GM23338 (cell line): ENCODE data around the gene LRRC39.

ENCODE experiments used
- CREB1 ChIP-seq: fragments of 250-450 bp; sonication (Bioruptor Pico); IDR thresholded peaks from 2 replicates; pipeline ENCODE4 v1.5.0; 2020; ENCODE audit warnings: low read depth, mild to moderate bottlenecking, moderate library complexity
- EZH2 ChIP-seq: fragments of 200-600 bp; sonication (generic); IDR thresholded peaks from one replicate; pipeline ENCODE4 v1.8.0; 2017; ENCODE audit warnings: antibody characterized with exemption, mild to moderate bottlenecking, low read depth; ENCODE audit not compliant: unreplicated experiment
- EZH2phosphoT487 ChIP-seq: fragments of 200-600 bp; sonication (generic); IDR thresholded peaks from one replicate; pipeline ENCODE4 v1.8.1; 2018; ENCODE audit warnings: antibody characterized with exemption; ENCODE audit not compliant: unreplicated experiment
- JUNB ChIP-seq: IDR thresholded peaks from one replicate; pipeline ENCODE4 v1.6.1; 2016; ENCODE audit warnings: antibody characterized with exemption; ENCODE audit not compliant: unreplicated experiment
- NANOG ChIP-seq: IDR thresholded peaks from 2 replicates; pipeline ENCODE4 v1.6.1; 2016; ENCODE audit warnings: antibody characterized with exemption, borderline replicate concordance
- POLR2AphosphoS5 ChIP-seq: IDR thresholded peaks from 2 replicates; pipeline ENCODE4 v1.6.1; 2016; ENCODE audit warnings: antibody characterized with exemption, low read depth
- STAT1 ChIP-seq: IDR thresholded peaks from one replicate; pipeline ENCODE4 v1.6.1; 2016; ENCODE audit warnings: antibody characterized with exemption; ENCODE audit not compliant: unreplicated experiment
- ZNF114 ChIP-seq: fragments of 250-450 bp; sonication (Bioruptor Pico); IDR thresholded peaks from 2 replicates; pipeline ENCODE4 v1.5.0; 2020; ENCODE audit warnings: mild to moderate bottlenecking, moderate library complexity
- ZNF331 ChIP-seq: fragments of 250-450 bp; sonication (Bioruptor Pico); IDR thresholded peaks from 2 replicates; pipeline ENCODE4 v1.5.0; 2020; ENCODE audit warnings: low read depth, mild to moderate bottlenecking, moderate library complexity
- TF ChIP-seq, protein P1 (sequence below), 2 experiments: fragments of 200-600 bp in 1 of 2; sonication (generic) in 1 of 2; conservative IDR thresholded peaks; 2 replicates each; pipeline versions ENCODE4 v1.5.1 to v1.6.1; 2016 to 2017; ENCODE audit warnings: antibody characterized with exemption in 2 of 2, low read depth in 2 of 2, mild to moderate bottlenecking in 2 of 2, moderate library complexity in 1 of 2
- TF ChIP-seq, protein P2 (sequence below): fragments of 250-450 bp; sonication (Bioruptor Pico); IDR thresholded peaks from 2 replicates; pipeline ENCODE4 v1.5.0; 2020; ENCODE audit warnings: mild to moderate bottlenecking, moderate library complexity
- TF ChIP-seq, protein P3 (sequence below): IDR thresholded peaks from one replicate; pipeline ENCODE4 v1.6.1; 2018; ENCODE audit warnings: antibody characterized with exemption; ENCODE audit not compliant: unreplicated experiment
- TF ChIP-seq, protein P4 (sequence below): IDR thresholded peaks from 2 replicates; pipeline ENCODE4 v1.6.1; 2016; ENCODE audit warnings: antibody characterized with exemption

DNA sequence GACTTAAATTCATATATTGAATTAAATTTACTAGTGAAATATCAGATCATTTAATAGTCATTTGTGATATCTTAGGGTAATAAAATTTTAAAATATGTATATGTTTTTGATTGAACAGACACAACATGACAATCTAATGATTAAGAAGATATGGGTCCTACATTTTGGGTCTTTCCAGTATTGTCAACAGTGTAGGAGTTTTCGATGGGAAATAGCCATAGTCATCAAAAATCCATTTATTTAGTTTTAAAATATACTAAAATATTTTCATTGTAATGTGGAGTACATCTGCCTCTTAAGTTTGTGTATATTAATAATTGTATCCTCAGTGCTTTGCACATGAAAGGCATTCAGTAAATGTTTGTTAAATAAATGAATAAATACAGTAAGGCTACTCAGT lies 31.1 kb downstream of the LRRC39 start:
- no peak for TF ChIP-seq EZH2
- TF ChIP-seq, protein P1, sequence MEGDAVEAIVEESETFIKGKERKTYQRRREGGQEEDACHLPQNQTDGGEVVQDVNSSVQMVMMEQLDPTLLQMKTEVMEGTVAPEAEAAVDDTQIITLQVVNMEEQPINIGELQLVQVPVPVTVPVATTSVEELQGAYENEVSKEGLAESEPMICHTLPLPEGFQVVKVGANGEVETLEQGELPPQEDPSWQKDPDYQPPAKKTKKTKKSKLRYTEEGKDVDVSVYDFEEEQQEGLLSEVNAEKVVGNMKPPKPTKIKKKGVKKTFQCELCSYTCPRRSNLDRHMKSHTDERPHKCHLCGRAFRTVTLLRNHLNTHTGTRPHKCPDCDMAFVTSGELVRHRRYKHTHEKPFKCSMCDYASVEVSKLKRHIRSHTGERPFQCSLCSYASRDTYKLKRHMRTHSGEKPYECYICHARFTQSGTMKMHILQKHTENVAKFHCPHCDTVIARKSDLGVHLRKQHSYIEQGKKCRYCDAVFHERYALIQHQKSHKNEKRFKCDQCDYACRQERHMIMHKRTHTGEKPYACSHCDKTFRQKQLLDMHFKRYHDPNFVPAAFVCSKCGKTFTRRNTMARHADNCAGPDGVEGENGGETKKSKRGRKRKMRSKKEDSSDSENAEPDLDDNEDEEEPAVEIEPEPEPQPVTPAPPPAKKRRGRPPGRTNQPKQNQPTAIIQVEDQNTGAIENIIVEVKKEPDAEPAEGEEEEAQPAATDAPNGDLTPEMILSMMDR (conservative IDR thresholded peaks at IDR 0.05; ENCODE audit: low read depth in 2 of 2) = no peak
- no peak for TF ChIP-seq POLR2AphosphoS5
- no peak for TF ChIP-seq EZH2phosphoT487
- no peak for TF ChIP-seq CREB1 (CRISPR knock-in tag)
- TF ChIP-seq JUNB = no peak
- TF ChIP-seq, protein P2, sequence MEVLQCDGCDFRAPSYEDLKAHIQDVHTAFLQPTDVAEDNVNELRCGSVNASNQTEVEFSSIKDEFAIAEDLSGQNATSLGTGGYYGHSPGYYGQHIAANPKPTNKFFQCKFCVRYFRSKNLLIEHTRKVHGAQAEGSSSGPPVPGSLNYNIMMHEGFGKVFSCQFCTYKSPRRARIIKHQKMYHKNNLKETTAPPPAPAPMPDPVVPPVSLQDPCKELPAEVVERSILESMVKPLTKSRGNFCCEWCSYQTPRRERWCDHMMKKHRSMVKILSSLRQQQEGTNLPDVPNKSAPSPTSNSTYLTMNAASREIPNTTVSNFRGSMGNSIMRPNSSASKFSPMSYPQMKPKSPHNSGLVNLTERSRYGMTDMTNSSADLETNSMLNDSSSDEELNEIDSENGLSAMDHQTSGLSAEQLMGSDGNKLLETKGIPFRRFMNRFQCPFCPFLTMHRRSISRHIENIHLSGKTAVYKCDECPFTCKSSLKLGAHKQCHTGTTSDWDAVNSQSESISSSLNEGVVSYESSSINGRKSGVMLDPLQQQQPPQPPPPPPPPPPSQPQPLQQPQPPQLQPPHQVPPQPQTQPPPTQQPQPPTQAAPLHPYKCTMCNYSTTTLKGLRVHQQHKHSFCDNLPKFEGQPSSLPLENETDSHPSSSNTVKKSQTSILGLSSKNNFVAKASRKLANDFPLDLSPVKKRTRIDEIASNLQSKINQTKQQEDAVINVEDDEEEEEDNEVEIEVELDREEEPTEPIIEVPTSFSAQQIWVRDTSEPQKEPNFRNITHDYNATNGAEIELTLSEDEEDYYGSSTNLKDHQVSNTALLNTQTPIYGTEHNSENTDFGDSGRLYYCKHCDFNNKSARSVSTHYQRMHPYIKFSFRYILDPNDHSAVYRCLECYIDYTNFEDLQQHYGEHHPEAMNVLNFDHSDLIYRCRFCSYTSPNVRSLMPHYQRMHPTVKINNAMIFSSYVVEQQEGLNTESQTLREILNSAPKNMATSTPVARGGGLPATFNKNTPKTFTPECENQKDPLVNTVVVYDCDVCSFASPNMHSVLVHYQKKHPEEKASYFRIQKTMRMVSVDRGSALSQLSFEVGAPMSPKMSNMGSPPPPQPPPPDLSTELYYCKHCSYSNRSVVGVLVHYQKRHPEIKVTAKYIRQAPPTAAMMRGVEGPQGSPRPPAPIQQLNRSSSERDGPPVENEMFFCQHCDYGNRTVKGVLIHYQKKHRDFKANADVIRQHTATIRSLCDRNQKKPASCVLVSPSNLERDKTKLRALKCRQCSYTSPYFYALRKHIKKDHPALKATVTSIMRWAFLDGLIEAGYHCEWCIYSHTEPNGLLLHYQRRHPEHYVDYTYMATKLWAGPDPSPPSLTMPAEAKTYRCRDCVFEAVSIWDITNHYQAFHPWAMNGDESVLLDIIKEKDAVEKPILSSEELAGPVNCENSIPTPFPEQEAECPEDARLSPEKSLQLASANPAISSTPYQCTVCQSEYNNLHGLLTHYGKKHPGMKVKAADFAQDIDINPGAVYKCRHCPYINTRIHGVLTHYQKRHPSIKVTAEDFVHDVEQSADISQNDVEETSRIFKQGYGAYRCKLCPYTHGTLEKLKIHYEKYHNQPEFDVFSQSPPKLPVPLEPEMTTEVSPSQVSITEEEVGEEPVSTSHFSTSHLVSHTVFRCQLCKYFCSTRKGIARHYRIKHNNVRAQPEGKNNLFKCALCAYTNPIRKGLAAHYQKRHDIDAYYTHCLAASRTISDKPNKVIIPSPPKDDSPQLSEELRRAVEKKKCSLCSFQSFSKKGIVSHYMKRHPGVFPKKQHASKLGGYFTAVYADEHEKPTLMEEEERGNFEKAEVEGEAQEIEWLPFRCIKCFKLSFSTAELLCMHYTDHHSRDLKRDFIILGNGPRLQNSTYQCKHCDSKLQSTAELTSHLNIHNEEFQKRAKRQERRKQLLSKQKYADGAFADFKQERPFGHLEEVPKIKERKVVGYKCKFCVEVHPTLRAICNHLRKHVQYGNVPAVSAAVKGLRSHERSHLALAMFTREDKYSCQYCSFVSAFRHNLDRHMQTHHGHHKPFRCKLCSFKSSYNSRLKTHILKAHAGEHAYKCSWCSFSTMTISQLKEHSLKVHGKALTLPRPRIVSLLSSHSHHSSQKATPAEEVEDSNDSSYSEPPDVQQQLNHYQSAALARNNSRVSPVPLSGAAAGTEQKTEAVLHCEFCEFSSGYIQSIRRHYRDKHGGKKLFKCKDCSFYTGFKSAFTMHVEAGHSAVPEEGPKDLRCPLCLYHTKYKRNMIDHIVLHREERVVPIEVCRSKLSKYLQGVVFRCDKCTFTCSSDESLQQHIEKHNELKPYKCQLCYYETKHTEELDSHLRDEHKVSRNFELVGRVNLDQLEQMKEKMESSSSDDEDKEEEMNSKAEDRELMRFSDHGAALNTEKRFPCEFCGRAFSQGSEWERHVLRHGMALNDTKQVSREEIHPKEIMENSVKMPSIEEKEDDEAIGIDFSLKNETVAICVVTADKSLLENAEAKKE (CRISPR knock-in tag) = no peak
- TF ChIP-seq, protein P3, sequence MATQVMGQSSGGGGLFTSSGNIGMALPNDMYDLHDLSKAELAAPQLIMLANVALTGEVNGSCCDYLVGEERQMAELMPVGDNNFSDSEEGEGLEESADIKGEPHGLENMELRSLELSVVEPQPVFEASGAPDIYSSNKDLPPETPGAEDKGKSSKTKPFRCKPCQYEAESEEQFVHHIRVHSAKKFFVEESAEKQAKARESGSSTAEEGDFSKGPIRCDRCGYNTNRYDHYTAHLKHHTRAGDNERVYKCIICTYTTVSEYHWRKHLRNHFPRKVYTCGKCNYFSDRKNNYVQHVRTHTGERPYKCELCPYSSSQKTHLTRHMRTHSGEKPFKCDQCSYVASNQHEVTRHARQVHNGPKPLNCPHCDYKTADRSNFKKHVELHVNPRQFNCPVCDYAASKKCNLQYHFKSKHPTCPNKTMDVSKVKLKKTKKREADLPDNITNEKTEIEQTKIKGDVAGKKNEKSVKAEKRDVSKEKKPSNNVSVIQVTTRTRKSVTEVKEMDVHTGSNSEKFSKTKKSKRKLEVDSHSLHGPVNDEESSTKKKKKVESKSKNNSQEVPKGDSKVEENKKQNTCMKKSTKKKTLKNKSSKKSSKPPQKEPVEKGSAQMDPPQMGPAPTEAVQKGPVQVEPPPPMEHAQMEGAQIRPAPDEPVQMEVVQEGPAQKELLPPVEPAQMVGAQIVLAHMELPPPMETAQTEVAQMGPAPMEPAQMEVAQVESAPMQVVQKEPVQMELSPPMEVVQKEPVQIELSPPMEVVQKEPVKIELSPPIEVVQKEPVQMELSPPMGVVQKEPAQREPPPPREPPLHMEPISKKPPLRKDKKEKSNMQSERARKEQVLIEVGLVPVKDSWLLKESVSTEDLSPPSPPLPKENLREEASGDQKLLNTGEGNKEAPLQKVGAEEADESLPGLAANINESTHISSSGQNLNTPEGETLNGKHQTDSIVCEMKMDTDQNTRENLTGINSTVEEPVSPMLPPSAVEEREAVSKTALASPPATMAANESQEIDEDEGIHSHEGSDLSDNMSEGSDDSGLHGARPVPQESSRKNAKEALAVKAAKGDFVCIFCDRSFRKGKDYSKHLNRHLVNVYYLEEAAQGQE = no peak
- TF ChIP-seq NANOG = no peak
- TF ChIP-seq STAT1 = no peak
- no peak for TF ChIP-seq ZNF114 (CRISPR knock-in tag)
- no peak for TF ChIP-seq ZNF331 (CRISPR knock-in tag)
- TF ChIP-seq, protein P4, sequence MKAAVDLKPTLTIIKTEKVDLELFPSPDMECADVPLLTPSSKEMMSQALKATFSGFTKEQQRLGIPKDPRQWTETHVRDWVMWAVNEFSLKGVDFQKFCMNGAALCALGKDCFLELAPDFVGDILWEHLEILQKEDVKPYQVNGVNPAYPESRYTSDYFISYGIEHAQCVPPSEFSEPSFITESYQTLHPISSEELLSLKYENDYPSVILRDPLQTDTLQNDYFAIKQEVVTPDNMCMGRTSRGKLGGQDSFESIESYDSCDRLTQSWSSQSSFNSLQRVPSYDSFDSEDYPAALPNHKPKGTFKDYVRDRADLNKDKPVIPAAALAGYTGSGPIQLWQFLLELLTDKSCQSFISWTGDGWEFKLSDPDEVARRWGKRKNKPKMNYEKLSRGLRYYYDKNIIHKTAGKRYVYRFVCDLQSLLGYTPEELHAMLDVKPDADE = no peak
